Measurements from ENCODE around the gene NRP1. TPM values are rescaled to one million over a fixed set of nuclear protein-coding genes. Genes with fewer than 3 reads are reported as not detected.

The NRP1 gene
- polyA plus RNA-seq, 2 of the 4 experiments (the other 2 are of a cell fraction): 121 to 259 TPM

- TF ChIP-seq, protein P1, sequence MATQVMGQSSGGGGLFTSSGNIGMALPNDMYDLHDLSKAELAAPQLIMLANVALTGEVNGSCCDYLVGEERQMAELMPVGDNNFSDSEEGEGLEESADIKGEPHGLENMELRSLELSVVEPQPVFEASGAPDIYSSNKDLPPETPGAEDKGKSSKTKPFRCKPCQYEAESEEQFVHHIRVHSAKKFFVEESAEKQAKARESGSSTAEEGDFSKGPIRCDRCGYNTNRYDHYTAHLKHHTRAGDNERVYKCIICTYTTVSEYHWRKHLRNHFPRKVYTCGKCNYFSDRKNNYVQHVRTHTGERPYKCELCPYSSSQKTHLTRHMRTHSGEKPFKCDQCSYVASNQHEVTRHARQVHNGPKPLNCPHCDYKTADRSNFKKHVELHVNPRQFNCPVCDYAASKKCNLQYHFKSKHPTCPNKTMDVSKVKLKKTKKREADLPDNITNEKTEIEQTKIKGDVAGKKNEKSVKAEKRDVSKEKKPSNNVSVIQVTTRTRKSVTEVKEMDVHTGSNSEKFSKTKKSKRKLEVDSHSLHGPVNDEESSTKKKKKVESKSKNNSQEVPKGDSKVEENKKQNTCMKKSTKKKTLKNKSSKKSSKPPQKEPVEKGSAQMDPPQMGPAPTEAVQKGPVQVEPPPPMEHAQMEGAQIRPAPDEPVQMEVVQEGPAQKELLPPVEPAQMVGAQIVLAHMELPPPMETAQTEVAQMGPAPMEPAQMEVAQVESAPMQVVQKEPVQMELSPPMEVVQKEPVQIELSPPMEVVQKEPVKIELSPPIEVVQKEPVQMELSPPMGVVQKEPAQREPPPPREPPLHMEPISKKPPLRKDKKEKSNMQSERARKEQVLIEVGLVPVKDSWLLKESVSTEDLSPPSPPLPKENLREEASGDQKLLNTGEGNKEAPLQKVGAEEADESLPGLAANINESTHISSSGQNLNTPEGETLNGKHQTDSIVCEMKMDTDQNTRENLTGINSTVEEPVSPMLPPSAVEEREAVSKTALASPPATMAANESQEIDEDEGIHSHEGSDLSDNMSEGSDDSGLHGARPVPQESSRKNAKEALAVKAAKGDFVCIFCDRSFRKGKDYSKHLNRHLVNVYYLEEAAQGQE (IDR thresholded peaks at IDR 0.05): no peak
- TF ChIP-seq POLR2A (IDR thresholded peaks at IDR 0.05; ENCODE audit: low read length): no peak
- TF ChIP-seq, protein P2, sequence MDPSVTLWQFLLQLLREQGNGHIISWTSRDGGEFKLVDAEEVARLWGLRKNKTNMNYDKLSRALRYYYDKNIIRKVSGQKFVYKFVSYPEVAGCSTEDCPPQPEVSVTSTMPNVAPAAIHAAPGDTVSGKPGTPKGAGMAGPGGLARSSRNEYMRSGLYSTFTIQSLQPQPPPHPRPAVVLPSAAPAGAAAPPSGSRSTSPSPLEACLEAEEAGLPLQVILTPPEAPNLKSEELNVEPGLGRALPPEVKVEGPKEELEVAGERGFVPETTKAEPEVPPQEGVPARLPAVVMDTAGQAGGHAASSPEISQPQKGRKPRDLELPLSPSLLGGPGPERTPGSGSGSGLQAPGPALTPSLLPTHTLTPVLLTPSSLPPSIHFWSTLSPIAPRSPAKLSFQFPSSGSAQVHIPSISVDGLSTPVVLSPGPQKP (IDR thresholded peaks at IDR 0.05; ENCODE audit: low read depth, low read length): no peak
- no peak for TF ChIP-seq PHF8 (IDR thresholded peaks at IDR 0.05; ENCODE audit: borderline replicate concordance, low read depth)
- TF ChIP-seq CHD4 (IDR thresholded peaks at IDR 0.05; ENCODE audit: borderline replicate concordance): no peak
- TF ChIP-seq ESRRA (IDR thresholded peaks at IDR 0.05; ENCODE audit: borderline replicate concordance, low read length): no peak
- TF ChIP-seq FOSL2 (IDR thresholded peaks at IDR 0.05): peak; percentile 68
- peak; percentile 84 for TF ChIP-seq FOSL2 (CRISPR knock-in tag; IDR thresholded peaks at IDR 0.05)
- no peak for TF ChIP-seq HOXB5 (CRISPR knock-in tag; IDR thresholded peaks at IDR 0.05)
- TF ChIP-seq FOXS1 (CRISPR knock-in tag; IDR thresholded peaks at IDR 0.05): no peak
- TF ChIP-seq RAD21 (conservative IDR thresholded peaks at IDR 0.05 in 1 of 2, IDR thresholded peaks at IDR 0.05 in 1 of 2): 0 out of 5 replicates have a peak, but pooled peaks of 1 of the 2 experiments have one; percentile 34
- no peak for TF ChIP-seq NFE2L2 (conservative IDR thresholded peaks at IDR 0.05; ENCODE audit: low read length)
- TF ChIP-seq EP300 (IDR thresholded peaks at IDR 0.05): peak; percentile 82 to 85; a peak in 3 of 5 replicates
- TF ChIP-seq ZSCAN20 (CRISPR knock-in tag; IDR thresholded peaks at IDR 0.05): no peak
- peak in 1 of 2 experiments; percentile 80; a peak in 2 of 4 replicates for TF ChIP-seq CEBPB (IDR thresholded peaks at IDR 0.05)
- no peak for TF ChIP-seq CBX2 (IDR thresholded peaks at IDR 0.05; ENCODE audit: borderline replicate concordance, low read depth)
- no peak for TF ChIP-seq KDM1A (IDR thresholded peaks at IDR 0.05; ENCODE audit: low read depth)
- peak; percentile 19 for TF ChIP-seq MAFK (IDR thresholded peaks at IDR 0.05; ENCODE audit: partially characterized antibody)
- TF ChIP-seq ZNF302 (CRISPR knock-in tag; IDR thresholded peaks at IDR 0.05): no peak
- no peak for TF ChIP-seq NR3C1 (IDR thresholded peaks at IDR 0.05)
- TF ChIP-seq, protein P3, sequence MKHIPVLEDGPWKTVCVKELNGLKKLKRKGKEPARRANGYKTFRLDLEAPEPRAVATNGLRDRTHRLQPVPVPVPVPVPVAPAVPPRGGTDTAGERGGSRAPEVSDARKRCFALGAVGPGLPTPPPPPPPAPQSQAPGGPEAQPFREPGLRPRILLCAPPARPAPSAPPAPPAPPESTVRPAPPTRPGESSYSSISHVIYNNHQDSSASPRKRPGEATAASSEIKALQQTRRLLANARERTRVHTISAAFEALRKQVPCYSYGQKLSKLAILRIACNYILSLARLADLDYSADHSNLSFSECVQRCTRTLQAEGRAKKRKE (CRISPR knock-in tag; IDR thresholded peaks at IDR 0.05; ENCODE audit: low read depth): no peak
- no peak for TF ChIP-seq EHF (CRISPR knock-in tag; IDR thresholded peaks at IDR 0.05)
These were observed 117.6 kb downstream of the NRP1 start (continued) for GRCh38 chr10:33216661-33217427.

DNA sequence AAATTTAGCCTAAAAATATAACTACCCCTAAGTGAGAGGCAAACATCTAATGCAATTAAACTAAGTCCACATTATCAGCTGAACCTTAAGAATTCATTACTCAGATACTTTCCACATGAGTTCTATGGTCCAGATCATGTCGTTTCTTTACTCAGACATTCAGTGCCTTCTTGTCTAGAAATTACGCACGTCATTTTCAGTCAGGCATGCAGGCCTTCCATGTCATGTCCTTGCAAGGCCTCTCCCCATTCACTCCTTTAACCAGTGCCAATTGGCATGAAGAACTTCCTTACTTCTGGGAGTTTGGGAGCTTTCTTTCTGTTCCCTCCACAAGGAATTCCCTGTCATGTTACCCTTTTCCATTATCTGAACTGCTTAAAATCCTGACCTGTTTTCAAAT lies 118.8 kb downstream of the NRP1 start:
- FAIRE-seq (no peak), ATAC-seq (no peak), DNase-seq (ENCODE audit: low read depth in 1 of 2, low spot score in 1 of 2) (no peak)
- no peaks in the 10 kb centered on the region for H3K9me3 ChIP-seq
- no peak overlapping the region; the same call in 2 of the 3 replicates for H3K4me2 ChIP-seq
- H3K27ac ChIP-seq: peak overlapping the region; percentile 66 to 82
- CTCF ChIA-PET: interaction anchor here (1.0 to 1.4 kb wide), 3 partner anchors 11 to 34 kb away, joined by 3 to 6 read pairs (median 4); no protein-coding TSS in a partner anchor
- no peak overlapping the region for H3K4me3 ChIP-seq
- peaks cover 66% of the 10 kb centered on the region for H3K4me1 ChIP-seq
- POLR2A ChIA-PET: no interaction called here
- WGBS (ENCODE audit: missing lambda C conversion rate): 90% methylated on average over 3 of the region's 3 CpGs
- TF ChIP-seq USF2 (IDR thresholded peaks at IDR 0.05): no peak
- no peak for TF ChIP-seq EP300 (IDR thresholded peaks at IDR 0.05)
- no peak for TF ChIP-seq CEBPB (IDR thresholded peaks at IDR 0.05)
- TF ChIP-seq FOSL2 (IDR thresholded peaks at IDR 0.05): no peak
- TF ChIP-seq FOSL2 (CRISPR knock-in tag; IDR thresholded peaks at IDR 0.05): no peak
- TF ChIP-seq NPAS2 (CRISPR knock-in tag; IDR thresholded peaks at IDR 0.05; ENCODE audit: borderline replicate concordance): no peak
- no peak for TF ChIP-seq ZSCAN20 (CRISPR knock-in tag; IDR thresholded peaks at IDR 0.05)
- TF ChIP-seq HES2 (IDR thresholded peaks at IDR 0.05): no peak
- no peak for TF ChIP-seq CBX2 (IDR thresholded peaks at IDR 0.05; ENCODE audit: borderline replicate concordance, low read depth)
- TF ChIP-seq CBX8 (IDR thresholded peaks at IDR 0.05): no peak
- no peak for TF ChIP-seq TFCP2L1 (CRISPR knock-in tag; IDR thresholded peaks at IDR 0.05)
- TF ChIP-seq, protein P3 (CRISPR knock-in tag; IDR thresholded peaks at IDR 0.05; ENCODE audit: low read depth): no peak
- TF ChIP-seq TP53 (CRISPR knock-in tag; IDR thresholded peaks at IDR 0.05): no peak
- TF ChIP-seq ESRRA (IDR thresholded peaks at IDR 0.05; ENCODE audit: borderline replicate concordance, low read length): no peak
- TF ChIP-seq SREBF2 (IDR thresholded peaks at IDR 0.05): no peak
- TF ChIP-seq GATA3 (IDR thresholded peaks at IDR 0.05; ENCODE audit: borderline replicate concordance): no peak
- no peak for TF ChIP-seq ZFP36 (IDR thresholded peaks at IDR 0.05; ENCODE audit: borderline replicate concordance, partially characterized antibody)
- no peak for TF ChIP-seq RFX5 (IDR thresholded peaks at IDR 0.05)
- no peak for TF ChIP-seq FOXS1 (CRISPR knock-in tag; IDR thresholded peaks at IDR 0.05)
